ENCODE measurements around the gene TMEM121. TPM values are rescaled to one million over a fixed set of nuclear protein-coding genes. Genes with fewer than 3 reads are reported as not detected.

Gene TMEM121
- total RNA-seq, 1 donor from 2014 or later: 4.0 TPM

DNA sequence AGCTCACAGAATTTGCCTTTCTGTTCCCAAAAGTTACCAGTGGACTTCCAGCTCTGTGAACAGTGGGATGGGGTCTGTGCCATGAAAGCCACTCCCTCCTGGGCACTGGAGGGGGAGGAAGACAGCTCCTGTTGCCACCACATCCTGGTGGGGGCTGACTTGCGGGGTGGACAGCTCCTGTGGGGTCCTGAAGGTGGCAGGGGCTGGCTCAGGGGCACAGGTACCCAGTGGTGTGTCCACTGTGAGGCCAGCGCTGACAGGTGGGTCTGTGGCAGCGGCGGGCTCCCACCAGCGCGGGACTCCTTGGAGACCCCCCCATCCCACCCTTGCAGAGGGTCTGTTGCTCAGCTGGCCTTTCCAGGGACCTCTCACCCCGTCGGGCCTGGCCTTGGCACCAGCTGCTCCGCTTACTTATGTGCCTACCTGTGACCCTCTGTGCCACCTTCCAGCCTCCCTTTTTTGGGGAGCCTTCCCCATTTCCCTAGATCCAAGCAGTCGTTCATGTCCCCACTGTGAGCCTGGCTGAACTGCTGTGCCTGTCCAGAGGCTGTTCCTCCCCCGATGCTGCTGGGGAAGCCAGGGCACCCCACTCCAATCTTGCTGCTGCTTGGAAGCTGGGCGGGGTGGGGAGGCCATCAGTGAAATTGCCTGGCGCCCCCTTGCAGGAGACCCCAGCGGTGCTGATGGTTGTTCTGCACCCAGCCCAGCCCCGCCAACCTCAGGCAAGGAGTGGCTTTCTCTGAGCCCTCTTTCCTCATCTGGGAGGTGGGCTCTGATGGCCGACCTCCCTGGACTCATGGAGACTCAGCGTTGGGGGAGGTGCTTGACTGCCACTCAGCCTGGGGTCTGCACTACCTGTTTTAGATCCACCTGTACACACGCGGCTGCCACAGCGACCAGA is 33.2 kb upstream of the TMEM121 start:
- Histone ChIP-seq H3K79me2 (ENCODE audit: insufficient read depth, low read length) (peaks cover 8% of the 10 kb centered on the region), H3K27ac (ENCODE audit: low read depth, low read length) (no peak overlapping the region), H3K9me3 (ENCODE audit: insufficient read depth, low read depth, low read length) (no peaks in the 10 kb centered on the region), H3K4me2 (ENCODE audit: low read length) (no peak overlapping the region), H3K27me3 (ENCODE audit: insufficient read depth, low read length) (no peaks in the 10 kb centered on the region), H4K20me1 (ENCODE audit: insufficient read depth, low read length) (peaks cover 5% of the 10 kb centered on the region), H3K36me3 (ENCODE audit: insufficient read depth, low read length) (no peaks in the 10 kb centered on the region), H2AFZ (ENCODE audit: low read depth, low read length) (no peak overlapping the region), H3K4me3 (ENCODE audit: insufficient read depth, low read depth, low read length) (no peak overlapping the region), H3K9ac (ENCODE audit: low read length) (no peak overlapping the region), H3K4me1 (ENCODE audit: insufficient read depth, low read length) (peaks cover 10% of the 10 kb centered on the region)
- Mint-ChIP-seq H3K9me3 (ENCODE audit: unreplicated experiment) (no peaks in the 10 kb centered on the region), H3K4me1 (ENCODE audit: low read depth, unreplicated experiment) (peaks cover 1% of the 10 kb centered on the region), H3K4me3 (ENCODE audit: unreplicated experiment) (no peak overlapping the region), H3K27me3 (ENCODE audit: low read depth, unreplicated experiment) (no peaks in the 10 kb centered on the region), H3K27ac (ENCODE audit: unreplicated experiment) (no peak overlapping the region), H3K36me3 (ENCODE audit: low read depth, unreplicated experiment) (no peaks in the 10 kb centered on the region)
- TF ChIP-seq EZH2 (IDR thresholded peaks at IDR 0.05; ENCODE audit: insufficient read depth, low read length): no peak
- TF ChIP-seq, protein P1, sequence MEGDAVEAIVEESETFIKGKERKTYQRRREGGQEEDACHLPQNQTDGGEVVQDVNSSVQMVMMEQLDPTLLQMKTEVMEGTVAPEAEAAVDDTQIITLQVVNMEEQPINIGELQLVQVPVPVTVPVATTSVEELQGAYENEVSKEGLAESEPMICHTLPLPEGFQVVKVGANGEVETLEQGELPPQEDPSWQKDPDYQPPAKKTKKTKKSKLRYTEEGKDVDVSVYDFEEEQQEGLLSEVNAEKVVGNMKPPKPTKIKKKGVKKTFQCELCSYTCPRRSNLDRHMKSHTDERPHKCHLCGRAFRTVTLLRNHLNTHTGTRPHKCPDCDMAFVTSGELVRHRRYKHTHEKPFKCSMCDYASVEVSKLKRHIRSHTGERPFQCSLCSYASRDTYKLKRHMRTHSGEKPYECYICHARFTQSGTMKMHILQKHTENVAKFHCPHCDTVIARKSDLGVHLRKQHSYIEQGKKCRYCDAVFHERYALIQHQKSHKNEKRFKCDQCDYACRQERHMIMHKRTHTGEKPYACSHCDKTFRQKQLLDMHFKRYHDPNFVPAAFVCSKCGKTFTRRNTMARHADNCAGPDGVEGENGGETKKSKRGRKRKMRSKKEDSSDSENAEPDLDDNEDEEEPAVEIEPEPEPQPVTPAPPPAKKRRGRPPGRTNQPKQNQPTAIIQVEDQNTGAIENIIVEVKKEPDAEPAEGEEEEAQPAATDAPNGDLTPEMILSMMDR (IDR thresholded peaks at IDR 0.05; ENCODE audit: insufficient read depth, low read depth, low read length): no peak
- DNase-seq (ENCODE audit: low read depth): no peak
- no peak for FAIRE-seq

DNA sequence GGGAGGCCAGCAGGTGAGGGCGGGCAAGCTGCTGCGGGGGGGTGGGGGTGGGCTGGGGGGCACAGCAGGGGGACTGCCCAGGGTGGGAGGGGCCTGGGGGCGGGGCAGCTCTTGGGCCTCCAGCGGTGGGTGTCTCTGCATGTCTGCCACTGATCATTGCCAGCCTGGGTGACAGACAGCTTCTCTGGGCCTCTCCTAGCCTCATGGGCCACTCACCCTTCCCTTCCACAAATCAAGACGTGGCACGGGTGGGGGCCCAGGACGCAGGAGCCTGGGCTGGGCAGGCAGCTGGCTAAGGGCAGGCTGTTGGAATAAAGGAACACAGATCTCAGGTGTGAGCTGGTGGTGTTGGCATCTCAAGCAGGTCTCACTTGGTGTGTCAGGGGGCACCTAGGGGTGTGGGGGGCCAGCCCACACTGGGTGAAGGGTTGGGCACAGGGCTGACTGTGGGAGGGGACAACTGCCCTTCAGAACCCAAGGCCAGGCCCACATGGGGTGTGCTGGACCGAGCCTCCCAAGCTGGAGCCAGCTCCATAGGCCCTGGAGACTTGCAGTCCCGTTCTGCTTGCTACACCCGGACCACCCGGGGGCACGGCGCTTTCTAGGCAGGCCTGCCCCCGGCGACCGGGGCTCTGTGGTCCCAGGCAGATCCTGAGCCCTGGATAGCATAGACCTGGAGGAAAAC is 32.3 kb upstream of the TMEM121 start:
- FAIRE-seq: no peak
- no peaks in the 10 kb centered on the region for H3K9me3 Mint-ChIP-seq (ENCODE audit: unreplicated experiment)
- H3K27me3 Mint-ChIP-seq (ENCODE audit: low read depth, unreplicated experiment): no peaks in the 10 kb centered on the region
- peak overlapping the region; percentile 72 for H3K27ac Mint-ChIP-seq (ENCODE audit: unreplicated experiment)
- TF ChIP-seq, protein P1 (IDR thresholded peaks at IDR 0.05; ENCODE audit: insufficient read depth, low read depth, low read length): no peak
- no peak for TF ChIP-seq EZH2 (IDR thresholded peaks at IDR 0.05; ENCODE audit: insufficient read depth, low read length)
- no peaks in the 10 kb centered on the region for H3K36me3 ChIP-seq (ENCODE audit: insufficient read depth, low read length)
- H3K9ac ChIP-seq (ENCODE audit: low read length): no peak overlapping the region
- H3K9me3 ChIP-seq (ENCODE audit: insufficient read depth, low read depth, low read length): no peaks in the 10 kb centered on the region
- H3K36me3 Mint-ChIP-seq (ENCODE audit: low read depth, unreplicated experiment): no peaks in the 10 kb centered on the region
- peaks cover 10% of the 10 kb centered on the region for H3K4me1 ChIP-seq (ENCODE audit: insufficient read depth, low read length)
- no peaks in the 10 kb centered on the region for H3K27me3 ChIP-seq (ENCODE audit: insufficient read depth, low read length)
- no peak overlapping the region for H2AFZ ChIP-seq (ENCODE audit: low read depth, low read length)
- H3K79me2 ChIP-seq (ENCODE audit: insufficient read depth, low read length): peaks cover 8% of the 10 kb centered on the region
- DNase-seq (ENCODE audit: low read depth): no peak
- H4K20me1 ChIP-seq (ENCODE audit: insufficient read depth, low read length): peaks cover 5% of the 10 kb centered on the region
- H3K4me2 ChIP-seq (ENCODE audit: low read length): no peak overlapping the region
- H3K4me3 ChIP-seq (ENCODE audit: insufficient read depth, low read depth, low read length): no peak overlapping the region
- no peak overlapping the region for H3K27ac ChIP-seq (ENCODE audit: low read depth, low read length)
- peaks cover 1% of the 10 kb centered on the region for H3K4me1 Mint-ChIP-seq (ENCODE audit: low read depth, unreplicated experiment)
- no peak overlapping the region for H3K4me3 Mint-ChIP-seq (ENCODE audit: unreplicated experiment)
